Testis (tissue), 2 donors: ENCODE measurements around the gene CDK2AP2.

Experiments
- CTCF ChIP-seq, 3 experiments: fragments of 450-650 bp in 2 of 3; fragments of 200-600 bp in 1 of 3; sonication (generic) in 1 of 3; IDR thresholded peaks; one replicate each; pipeline ENCODE4 v1.5.1; 2016 to 2019; ENCODE audit warnings: antibody characterized with exemption in 3 of 3, mild to moderate bottlenecking in 2 of 3, moderate library complexity in 1 of 3
- POLR2A ChIP-seq: fragments of 450-650 bp; IDR thresholded peaks from one replicate; pipeline ENCODE4 v1.6.1; 2017; ENCODE audit warnings: antibody characterized with exemption, mild to moderate bottlenecking, moderate library complexity

GRCh38 chr11:67500831-67501715, 6.9 kb downstream of the CDK2AP2 start:
- TF ChIP-seq CTCF (IDR thresholded peaks at IDR 0.05) = no peak
- no peak for TF ChIP-seq POLR2A
